Loucy (cell line): ENCODE data around the gene NHSL2.
A peak's percentile ranks its signal among the peaks of the same experiment; 100 is the strongest.

Source experiments
- H2AFZ ChIP-seq: fragments of 200-600 bp; sonication (generic); 2 replicates; pipeline ENCODE4 v1.6.0; 2016; ENCODE audit warnings: antibody characterized with exemption, mild to moderate bottlenecking, low read length, moderate library complexity
- H3F3A ChIP-seq: fragments of 200-600 bp; 2 replicates; pipeline ENCODE4 v1.6.0; 2016; ENCODE audit warnings: antibody characterized with exemption, low read depth, mild to moderate bottlenecking
- H3K27me3 ChIP-seq: fragments of 200-600 bp; sonication (generic); 2 replicates; pipeline ENCODE4 v1.6.1; 2014; ENCODE audit warnings: low read length, mild to moderate bottlenecking; ENCODE audit not compliant: insufficient read depth, poor library complexity, severe bottlenecking
- H3K36me3 ChIP-seq: fragments of 200-600 bp; sonication (generic); 2 replicates; pipeline ENCODE4 v1.6.1; 2016; ENCODE audit warnings: low read length; ENCODE audit not compliant: insufficient read depth
- H3K4me1 ChIP-seq: fragments of 200-600 bp; sonication (generic); 2 replicates; pipeline ENCODE4 v1.5.1; 2014; ENCODE audit warnings: low read length, mild to moderate bottlenecking; ENCODE audit not compliant: insufficient read depth, poor library complexity, severe bottlenecking
- H3K4me2 ChIP-seq: fragments of 200-600 bp; sonication (generic); 2 replicates; pipeline ENCODE4 v1.6.0; 2014; ENCODE audit warnings: antibody characterized with exemption, low read length, low read depth, mild to moderate bottlenecking; ENCODE audit not compliant: poor library complexity, severe bottlenecking
- H3K4me3 ChIP-seq: fragments of 200-600 bp; sonication (generic); 2 replicates; pipeline ENCODE4 v1.5.1; 2014; ENCODE audit warnings: low read length, mild to moderate bottlenecking, mixed read lengths; ENCODE audit not compliant: poor library complexity, severe bottlenecking
- H3K79me2 ChIP-seq: fragments of 200-600 bp; sonication (generic); 2 replicates; pipeline ENCODE4 v1.6.1; 2014; ENCODE audit warnings: low read length; ENCODE audit not compliant: insufficient read depth
- H3K9ac ChIP-seq: fragments of 200-600 bp; sonication (generic); 2 replicates; pipeline ENCODE4 v1.6.0; 2014; ENCODE audit warnings: mild to moderate bottlenecking, low read depth, low read length, moderate library complexity; ENCODE audit not compliant: poor library complexity, severe bottlenecking
- H3K9me2 ChIP-seq: fragments of 200-600 bp; sonication (generic); replicated peaks from 2 replicates; pipeline ENCODE4 v1.6.1; 2016; ENCODE audit warnings: low read depth, low read length, mixed read lengths
- H3K9me3 ChIP-seq: fragments of 200-600 bp; sonication (generic); 2 replicates; pipeline ENCODE4 v1.6.1; 2014; ENCODE audit warnings: mild to moderate bottlenecking, antibody characterized with exemption, low read length, low read depth; ENCODE audit not compliant: insufficient read depth
- H4K20me1 ChIP-seq: fragments of 200-600 bp; sonication (generic); 2 replicates; pipeline ENCODE4 v1.6.0; 2014; ENCODE audit warnings: antibody characterized with exemption, low read length, mild to moderate bottlenecking; ENCODE audit not compliant: insufficient read depth, poor library complexity, severe bottlenecking
- CTCF ChIP-seq: fragments of 200-600 bp; sonication (generic); conservative IDR thresholded peaks from 2 replicates; pipeline ENCODE4 v1.5.1; 2014; ENCODE audit warnings: mild to moderate bottlenecking, antibody characterized with exemption, low read length
- EZH2phosphoT487 ChIP-seq: fragments of 200-600 bp; IDR thresholded peaks from 2 replicates; pipeline ENCODE4 v1.6.1; 2018; ENCODE audit warnings: antibody characterized with exemption, mild to moderate bottlenecking, moderate library complexity, borderline replicate concordance

NHSL2 gene

GRCh38 chrX:72045141-72045540, 134.5 kb downstream of the NHSL2 start:
- no peaks in the 10 kb centered on the region for H3K9me2 ChIP-seq
- H3K9ac ChIP-seq = peak overlapping the region; percentile 72
- no peak overlapping the region for H3K4me3 ChIP-seq
- H4K20me1 ChIP-seq = no peaks in the 10 kb centered on the region
- no peak overlapping the region for H2AFZ ChIP-seq
- H3K36me3 ChIP-seq = no peaks in the 10 kb centered on the region
- H3K9me3 ChIP-seq = no peaks in the 10 kb centered on the region
- H3K4me1 ChIP-seq = peaks cover 74% of the 10 kb centered on the region
- no peaks in the 10 kb centered on the region for H3K27me3 ChIP-seq
- H3F3A ChIP-seq = peaks cover 5% of the 10 kb centered on the region
- TF ChIP-seq CTCF = no peak
- no peak for TF ChIP-seq EZH2phosphoT487
- no peak overlapping the region for H3K4me2 ChIP-seq
- H3K79me2 ChIP-seq = no peaks in the 10 kb centered on the region

GRCh38 chrX:72045552-72046277, 135.1 kb downstream of the NHSL2 start:
- no peaks in the 10 kb centered on the region for H3K9me2 ChIP-seq
- no peaks in the 10 kb centered on the region for H4K20me1 ChIP-seq
- H3K36me3 ChIP-seq = no peaks in the 10 kb centered on the region
- H3K9me3 ChIP-seq = no peaks in the 10 kb centered on the region
- peaks cover 5% of the 10 kb centered on the region for H3F3A ChIP-seq
- no peaks in the 10 kb centered on the region for H3K79me2 ChIP-seq
- peak overlapping the region; percentile 65 for H3K4me3 ChIP-seq
- H3K9ac ChIP-seq = peak overlapping the region; percentile 72
- no peaks in the 10 kb centered on the region for H3K27me3 ChIP-seq
- peak overlapping the region; percentile 86 for H3K4me2 ChIP-seq
- TF ChIP-seq CTCF (no peak), EZH2phosphoT487 (no peak)
- H3K4me1 ChIP-seq = peaks cover 73% of the 10 kb centered on the region
- no peak overlapping the region for H2AFZ ChIP-seq

- no peaks in the 10 kb centered on the region for H3K27me3 ChIP-seq
- no peaks in the 10 kb centered on the region for H3K9me3 ChIP-seq
- no peaks in the 10 kb centered on the region for H3K9me2 ChIP-seq
- H3K9ac ChIP-seq = peak overlapping the region; percentile 72
- no peaks in the 10 kb centered on the region for H4K20me1 ChIP-seq
- H3K4me2 ChIP-seq = peak overlapping the region; percentile 86
- no peaks in the 10 kb centered on the region for H3K36me3 ChIP-seq
- H3F3A ChIP-seq = peaks cover 5% of the 10 kb centered on the region
- peak overlapping the region; percentile 65 for H3K4me3 ChIP-seq
- H3K4me1 ChIP-seq = peaks cover 69% of the 10 kb centered on the region
- H2AFZ ChIP-seq = no peak overlapping the region
- TF ChIP-seq CTCF = no peak
- no peak for TF ChIP-seq EZH2phosphoT487
- H3K79me2 ChIP-seq = no peaks in the 10 kb centered on the region
Observed at GRCh38 chrX:72046447-72046846, 135.8 kb downstream of the NHSL2 start.
